Stimulated activated CD8-positive, alpha-beta memory T cell treated with anti-CD3 and anti-CD28 coated beads, Interleukin-12 subunit alpha, Interleukin-12 subunit beta, amount 100 ng/mL, for 24 hours (primary cell): Measurements from ENCODE around the gene CHPF.

Experiments
- DNase-seq: peaks from one replicate; pipeline ENCODE4 v3.0.0-alpha.2; 2020; ENCODE audit errors: extremely low read depth

CHPF gene

GRCh38 chr2:219496825-219497494 lies 46.6 kb downstream of the CHPF start:
- DNase-seq, result no peak

GRCh38 chr2:219496247-219496824 lies 47.3 kb downstream of the CHPF start:
- DNase-seq, result no peak

- DNase-seq, result peak; percentile 20
Observed at GRCh38 chr2:219495531-219496122, 48.0 kb downstream of the CHPF start.

GRCh38 chr2:219494952-219495530 lies 48.6 kb downstream of the CHPF start:
- no peak for DNase-seq

- no peak for DNase-seq
Observed at GRCh38 chr2:219493086-219493485, 50.5 kb downstream of the CHPF start.

- DNase-seq, result no peak
Observed at GRCh38 chr2:219492575-219492974, 51.0 kb downstream of the CHPF start.

GRCh38 chr2:219491278-219491963 lies 52.2 kb downstream of the CHPF start:
- DNase-seq, result no peak

GRCh38 chr2:219490600-219491130 lies 52.9 kb downstream of the CHPF start:
- DNase-seq, result no peak

GRCh38 chr2:219490186-219490585 lies 53.4 kb downstream of the CHPF start:
- no peak for DNase-seq

- DNase-seq, result no peak
Observed at GRCh38 chr2:219489315-219489714, 54.3 kb downstream of the CHPF start.
